Measurements from ENCODE around the gene GALNT17.

The GALNT17 gene

GRCh38 chr7:71465741-71466189, 333.8 kb downstream of the GALNT17 start:
- Histone ChIP-seq H2AFZ (ENCODE audit: low read length) (no peak overlapping the region), H3K4me2 (ENCODE audit: low read depth, low read length) (no peak overlapping the region), H3K36me3 (replicated peaks; ENCODE audit: insufficient read depth, low read length) (no peaks in the 10 kb centered on the region), H4K20me1 (ENCODE audit: insufficient read depth, low read length) (no peaks in the 10 kb centered on the region), H3K9me2 (replicated peaks; ENCODE audit: insufficient read depth, low read length) (no peaks in the 10 kb centered on the region), H3K4me1 (ENCODE audit: low read length) (no peaks in the 10 kb centered on the region), H3K9me3 (replicated peaks; ENCODE audit: insufficient read depth, low read length) (no peaks in the 10 kb centered on the region), H3K79me2 (ENCODE audit: low read length) (no peaks in the 10 kb centered on the region), H3F3A (ENCODE audit: insufficient read depth, low read length) (no peaks in the 10 kb centered on the region), H3K4me3 (ENCODE audit: low read length) (no peak overlapping the region), H3K9ac (ENCODE audit: low read length) (no peak overlapping the region), H3K27me3 (replicated peaks; ENCODE audit: insufficient read depth, low read length) (no peaks in the 10 kb centered on the region), H3K27ac (ENCODE audit: low read length) (no peak overlapping the region)
- DNase-seq, result no peak
- TF ChIP-seq EZH2 (optimal IDR thresholded peaks at IDR 0.05; ENCODE audit: low read depth, low read length), result no peak
- no peak for TF ChIP-seq EZH2phosphoT487 (IDR thresholded peaks at IDR 0.05; ENCODE audit: low read length)
- TF ChIP-seq CTCF (IDR thresholded peaks at IDR 0.05; ENCODE audit: low read length), result no peak

GRCh38 chr7:71466448-71467145, 334.7 kb downstream of the GALNT17 start:
- Histone ChIP-seq H3K4me1 (ENCODE audit: low read length) (no peaks in the 10 kb centered on the region), H3K27ac (ENCODE audit: low read length) (no peak overlapping the region), H3K9ac (ENCODE audit: low read length) (no peak overlapping the region), H3K9me2 (replicated peaks; ENCODE audit: insufficient read depth, low read length) (no peaks in the 10 kb centered on the region), H3K79me2 (ENCODE audit: low read length) (no peaks in the 10 kb centered on the region), H4K20me1 (ENCODE audit: insufficient read depth, low read length) (no peaks in the 10 kb centered on the region), H3K36me3 (replicated peaks; ENCODE audit: insufficient read depth, low read length) (no peaks in the 10 kb centered on the region), H3F3A (ENCODE audit: insufficient read depth, low read length) (no peaks in the 10 kb centered on the region), H3K27me3 (replicated peaks; ENCODE audit: insufficient read depth, low read length) (no peaks in the 10 kb centered on the region), H3K9me3 (replicated peaks; ENCODE audit: insufficient read depth, low read length) (no peaks in the 10 kb centered on the region), H2AFZ (ENCODE audit: low read length) (no peak overlapping the region), H3K4me2 (ENCODE audit: low read depth, low read length) (no peak overlapping the region), H3K4me3 (ENCODE audit: low read length) (no peak overlapping the region)
- TF ChIP-seq CTCF (IDR thresholded peaks at IDR 0.05; ENCODE audit: low read length), result no peak
- TF ChIP-seq EZH2phosphoT487 (IDR thresholded peaks at IDR 0.05; ENCODE audit: low read length), result no peak
- TF ChIP-seq EZH2 (optimal IDR thresholded peaks at IDR 0.05; ENCODE audit: low read depth, low read length), result no peak
- DNase-seq, result no peak

GRCh38 chr7:71470326-71470725, 338.4 kb downstream of the GALNT17 start:
- H3K79me2 ChIP-seq (ENCODE audit: low read length), result no peaks in the 10 kb centered on the region
- no peaks in the 10 kb centered on the region for H3K4me1 ChIP-seq (ENCODE audit: low read length)
- no peak overlapping the region for H3K27ac ChIP-seq (ENCODE audit: low read length)
- H3K4me2 ChIP-seq (ENCODE audit: low read depth, low read length), result no peak overlapping the region
- no peak overlapping the region for H3K9ac ChIP-seq (ENCODE audit: low read length)
- no peak overlapping the region for H3K4me3 ChIP-seq (ENCODE audit: low read length)
- DNase-seq, result no peak
- no peak overlapping the region for H2AFZ ChIP-seq (ENCODE audit: low read length)
- no peaks in the 10 kb centered on the region for H3K27me3 ChIP-seq (replicated peaks; ENCODE audit: insufficient read depth, low read length)
- TF ChIP-seq CTCF (IDR thresholded peaks at IDR 0.05; ENCODE audit: low read length) (no peak), EZH2phosphoT487 (IDR thresholded peaks at IDR 0.05; ENCODE audit: low read length) (no peak), EZH2 (optimal IDR thresholded peaks at IDR 0.05; ENCODE audit: low read depth, low read length) (no peak)
- H3K36me3 ChIP-seq (replicated peaks; ENCODE audit: insufficient read depth, low read length), result no peaks in the 10 kb centered on the region
- H3K9me2 ChIP-seq (replicated peaks; ENCODE audit: insufficient read depth, low read length), result no peaks in the 10 kb centered on the region
- no peaks in the 10 kb centered on the region for H4K20me1 ChIP-seq (ENCODE audit: insufficient read depth, low read length)
- no peaks in the 10 kb centered on the region for H3K9me3 ChIP-seq (replicated peaks; ENCODE audit: insufficient read depth, low read length)
- H3F3A ChIP-seq (ENCODE audit: insufficient read depth, low read length), result no peaks in the 10 kb centered on the region
